Subcutaneous abdominal adipose tissue (tissue), 5 donors: ENCODE measurements around the gene ARSK.

ENCODE experiments used
- H3K27ac ChIP-seq: one replicate; pipeline ENCODE4 v1.7.0; 2013; ENCODE audit warnings: low read depth, mild to moderate bottlenecking, inconsistent platforms, low read length, moderate library complexity
- H3K27me3 ChIP-seq, 5 donors: one replicate each; pipeline ENCODE4 v1.7.0; 2013; ENCODE audit warnings: low read length in 5 of 5, inconsistent platforms in 1 of 5; ENCODE audit not compliant: control insufficient read depth in 5 of 5, insufficient read depth in 4 of 5
- H3K36me3 ChIP-seq, 5 donors: one replicate each; pipeline ENCODE4 v1.7.0; 2013; ENCODE audit warnings: low read length in 5 of 5; ENCODE audit not compliant: control insufficient read depth in 5 of 5, insufficient read depth in 5 of 5
- H3K4me1 ChIP-seq, 5 donors: one replicate each; pipeline ENCODE4 v1.7.0; 2013; ENCODE audit warnings: low read length in 5 of 5, mild to moderate bottlenecking in 3 of 5, moderate library complexity in 1 of 5; ENCODE audit not compliant: control insufficient read depth in 5 of 5, insufficient read depth in 5 of 5
- H3K4me3 ChIP-seq, 5 donors: one replicate each; pipeline ENCODE4 v1.7.0; 2013; ENCODE audit warnings: low read length in 5 of 5, low read depth in 1 of 5
- H3K9ac ChIP-seq, 5 donors: one replicate each; pipeline ENCODE4 v1.7.0; 2013; ENCODE audit warnings: low read length in 5 of 5, mild to moderate bottlenecking in 4 of 5, moderate library complexity in 3 of 5
- H3K9me3 ChIP-seq, 5 donors: one replicate each; pipeline ENCODE4 v1.7.0; 2013; ENCODE audit warnings: low read length in 5 of 5; ENCODE audit not compliant: control insufficient read depth in 5 of 5
- donor health status: healthy.
- donor health status: healthy.
- donor health status: healthy.
- donor health status: healthy.
- donor health status: healthy.

Gene ARSK

DNA sequence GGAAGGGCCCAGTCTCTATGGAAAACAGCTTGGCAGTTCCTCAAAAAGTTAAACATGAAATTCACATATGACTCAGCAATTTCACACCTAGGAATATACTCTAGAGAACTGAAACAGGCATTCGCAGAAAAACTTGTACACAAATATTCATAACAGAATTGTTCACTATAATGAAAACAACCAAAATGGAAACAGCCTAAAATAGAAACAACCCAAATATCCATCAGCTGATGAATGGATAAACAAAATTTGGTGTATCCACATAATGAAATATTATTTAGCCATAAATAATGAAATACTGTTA, 60.2 kb downstream of the ARSK start:
- Histone ChIP-seq H3K36me3 (no peaks in the 10 kb centered on the region), H3K27ac (no peak overlapping the region), H3K27me3 (peaks cover 0 to 5% (median 3%) of the 10 kb centered on the region in 5 donors), H3K9me3 (peaks cover 0 to 5% (median 3%) of the 10 kb centered on the region in 5 donors), H3K4me1 (peaks cover 0 to 11% (median 9%) of the 10 kb centered on the region in 5 donors), H3K9ac (no peak overlapping the region), H3K4me3 (no peak overlapping the region)

DNA sequence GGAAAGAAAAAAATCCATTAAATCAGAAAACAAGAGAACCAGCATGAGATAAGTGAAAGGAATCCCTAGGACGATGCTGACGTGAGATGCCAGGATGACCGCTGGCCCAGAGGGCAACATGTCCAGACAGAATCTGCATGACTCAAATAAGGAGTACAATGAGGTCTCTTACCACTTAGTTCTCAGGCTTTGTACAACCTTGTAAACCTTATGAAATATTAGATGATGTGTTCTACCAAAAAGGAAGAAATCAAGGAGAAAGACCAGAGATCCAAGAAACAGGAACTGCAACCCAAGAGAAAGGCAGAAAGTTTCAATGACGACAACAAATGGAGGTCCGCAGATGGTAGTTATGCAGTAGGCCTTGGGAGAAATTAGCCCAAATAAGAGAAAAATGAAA, 62.2 kb downstream of the ARSK start:
- H3K4me1 ChIP-seq: peaks cover 0 to 30% (median 21%) of the 10 kb centered on the region in 5 donors
- H3K9me3 ChIP-seq: peaks cover 0 to 5% (median 3%) of the 10 kb centered on the region in 5 donors
- no peak overlapping the region for H3K27ac ChIP-seq
- H3K27me3 ChIP-seq: peaks cover 0 to 6% (median 3%) of the 10 kb centered on the region in 5 donors
- no peak overlapping the region for H3K4me3 ChIP-seq
- H3K36me3 ChIP-seq: no peaks in the 10 kb centered on the region
- H3K9ac ChIP-seq: no peak overlapping the region

DNA sequence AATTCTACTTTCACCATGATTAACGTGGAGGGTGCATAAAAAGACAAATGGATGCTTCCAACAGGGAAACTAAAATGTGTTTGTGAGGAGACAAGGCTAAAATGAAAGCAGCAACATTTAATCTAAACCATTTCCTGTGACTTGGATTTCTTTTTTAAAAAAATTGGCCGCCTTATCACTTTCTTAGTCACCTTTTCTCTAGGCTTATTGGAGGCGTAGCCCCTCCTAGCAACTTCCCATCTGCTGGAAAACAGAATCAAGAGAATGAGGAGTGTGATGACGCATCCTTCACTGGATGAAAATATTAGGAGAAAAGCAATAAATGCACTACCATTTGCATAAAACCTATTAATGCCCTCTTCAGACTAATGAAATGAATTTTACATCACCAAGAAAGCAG, 64.2 kb downstream of the ARSK start:
- H3K4me3 ChIP-seq: peak overlapping the region in 1 of 5 donors; percentile 75
- peaks cover 0 to 40% (median 21%) of the 10 kb centered on the region in 5 donors for H3K4me1 ChIP-seq
- H3K27ac ChIP-seq: no peak overlapping the region
- no peaks in the 10 kb centered on the region for H3K36me3 ChIP-seq
- H3K9ac ChIP-seq: no peak overlapping the region
- H3K9me3 ChIP-seq: no peaks in the 10 kb centered on the region
- peaks cover 0 to 6% (median 3%) of the 10 kb centered on the region in 5 donors for H3K27me3 ChIP-seq

DNA sequence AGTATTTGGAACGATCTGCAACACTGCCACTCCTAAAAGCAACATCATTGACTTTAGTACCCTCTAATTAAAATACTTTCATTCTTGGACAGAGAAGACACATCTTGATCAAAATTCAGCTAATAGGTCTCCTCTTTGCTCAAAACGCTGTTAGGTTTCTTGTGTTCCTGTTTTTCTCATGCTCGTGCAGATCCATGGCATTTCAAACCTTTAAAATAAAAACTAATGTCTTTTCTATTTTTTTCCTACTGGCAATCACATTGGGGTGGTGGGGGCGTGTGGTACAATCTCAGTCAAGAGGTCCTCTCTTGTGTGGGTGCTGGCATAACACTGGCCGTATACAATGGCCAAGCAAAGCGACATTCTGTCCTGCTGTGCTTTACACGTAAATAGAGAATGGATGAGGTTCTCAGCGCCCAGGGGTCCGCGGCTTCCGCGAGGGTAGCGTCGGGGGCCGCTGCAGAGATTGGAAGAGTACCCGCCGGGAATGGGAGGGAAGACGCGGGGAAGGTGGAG, 64.7 kb downstream of the ARSK start:
- no peaks in the 10 kb centered on the region for H3K36me3 ChIP-seq
- H3K27me3 ChIP-seq: peaks cover 0 to 6% (median 3%) of the 10 kb centered on the region in 5 donors
- peak overlapping the region; percentile 56 to 75 (median 68) for H3K4me3 ChIP-seq
- H3K4me1 ChIP-seq: peaks cover 0 to 40% (median 21%) of the 10 kb centered on the region in 5 donors
- H3K9me3 ChIP-seq: no peaks in the 10 kb centered on the region
- no peak overlapping the region for H3K27ac ChIP-seq
- H3K9ac ChIP-seq: peak overlapping the region in 3 of 5 donors; percentile 2 to 37 (median 21)

DNA sequence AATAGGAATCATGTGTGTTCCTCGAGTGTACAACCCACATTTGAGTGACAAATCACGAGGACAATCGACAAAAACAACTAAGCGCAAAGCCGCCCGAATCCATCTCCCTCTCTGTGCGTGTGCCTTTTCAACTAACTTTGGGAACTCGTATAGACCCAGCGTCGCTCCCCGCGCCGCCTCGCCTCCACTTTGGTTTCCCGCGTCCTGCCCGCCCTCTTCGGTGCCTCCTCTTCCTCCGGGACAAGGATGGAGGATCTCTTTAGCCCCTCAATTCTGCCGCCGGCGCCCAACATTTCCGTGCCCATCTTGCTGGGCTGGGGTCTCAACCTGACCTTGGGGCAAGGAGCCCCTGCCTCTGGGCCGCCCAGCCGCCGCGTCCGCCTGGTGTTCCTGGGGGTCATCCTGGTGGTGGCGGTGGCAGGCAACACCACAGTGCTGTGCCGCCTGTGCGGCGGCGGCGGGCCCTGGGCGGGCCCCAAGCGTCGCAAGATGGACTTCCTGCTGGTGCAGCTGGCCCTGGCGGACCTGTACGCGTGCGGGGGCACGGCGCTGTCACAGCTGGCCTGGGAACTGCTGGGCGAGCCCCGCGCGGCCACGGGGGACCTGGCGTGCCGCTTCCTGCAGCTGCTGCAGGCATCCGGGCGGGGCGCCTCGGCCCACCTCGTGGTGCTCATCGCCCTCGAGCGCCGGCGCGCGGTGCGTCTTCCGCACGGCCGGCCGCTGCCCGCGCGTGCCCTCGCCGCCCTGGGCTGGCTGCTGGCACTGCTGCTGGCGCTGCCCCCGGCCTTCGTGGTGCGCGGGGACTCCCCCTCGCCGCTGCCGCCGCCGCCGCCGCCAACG, 65.3 kb downstream of the ARSK start, which contains the start of gene GPR150:
GPR150 (plus strand) TSS at position 58 of the 840 bp plus-strand sequence; CDS start at position 247, 189 bp downstream.
- no peak within 1 kb of the TSS for H3K27ac ChIP-seq
- peak within 1 kb of the TSS; percentile 56 to 75 (median 68) for H3K4me3 ChIP-seq
- peaks cover 0 to 40% (median 21%) of the 10 kb centered on the region in 5 donors for H3K4me1 ChIP-seq
- H3K36me3 ChIP-seq: no peaks in the 10 kb centered on the region
- H3K27me3 ChIP-seq: peaks cover 0 to 6% (median 3%) of the 10 kb centered on the region in 5 donors
- no peaks in the 10 kb centered on the region for H3K9me3 ChIP-seq
- peak within 1 kb of the TSS in 4 of 5 donors; percentile 2 to 66 (median 29) for H3K9ac ChIP-seq

DNA sequence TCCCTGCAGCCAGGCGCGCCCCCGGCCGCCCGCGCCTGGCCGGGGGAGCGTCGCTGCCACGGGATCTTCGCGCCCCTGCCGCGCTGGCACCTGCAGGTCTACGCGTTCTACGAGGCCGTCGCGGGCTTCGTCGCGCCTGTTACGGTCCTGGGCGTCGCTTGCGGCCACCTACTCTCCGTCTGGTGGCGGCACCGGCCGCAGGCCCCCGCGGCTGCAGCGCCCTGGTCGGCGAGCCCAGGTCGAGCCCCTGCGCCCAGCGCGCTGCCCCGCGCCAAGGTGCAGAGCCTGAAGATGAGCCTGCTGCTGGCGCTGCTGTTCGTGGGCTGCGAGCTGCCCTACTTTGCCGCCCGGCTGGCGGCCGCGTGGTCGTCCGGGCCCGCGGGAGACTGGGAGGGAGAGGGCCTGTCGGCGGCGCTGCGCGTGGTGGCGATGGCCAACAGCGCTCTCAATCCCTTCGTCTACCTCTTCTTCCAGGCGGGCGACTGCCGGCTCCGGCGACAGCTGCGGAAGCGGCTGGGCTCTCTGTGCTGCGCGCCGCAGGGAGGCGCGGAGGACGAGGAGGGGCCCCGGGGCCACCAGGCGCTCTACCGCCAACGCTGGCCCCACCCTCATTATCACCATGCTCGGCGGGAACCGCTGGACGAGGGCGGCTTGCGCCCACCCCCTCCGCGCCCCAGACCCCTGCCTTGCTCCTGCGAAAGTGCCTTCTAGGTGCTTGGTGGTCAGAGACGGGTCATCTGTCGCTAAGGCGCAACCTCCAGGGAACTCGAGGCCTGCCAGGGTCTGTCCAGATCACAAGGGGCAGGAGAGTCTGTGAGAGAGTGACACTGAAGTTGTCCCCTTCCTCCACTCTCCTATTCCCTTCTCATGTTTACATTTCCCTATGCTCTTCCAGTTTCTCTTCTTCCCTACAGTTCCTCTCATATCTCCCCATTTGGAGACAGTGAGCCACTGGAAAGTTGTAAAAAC, 66.3 kb downstream of the ARSK start:
- Histone ChIP-seq H3K4me3 (peak overlapping the region; percentile 17 to 75 (median 68)), H3K4me1 (peaks cover 0 to 40% (median 21%) of the 10 kb centered on the region in 5 donors), H3K27ac (no peak overlapping the region), H3K27me3 (peaks cover 0 to 6% (median 3%) of the 10 kb centered on the region in 5 donors), H3K9ac (peak overlapping the region in 1 of 5 donors; percentile 13), H3K9me3 (no peaks in the 10 kb centered on the region), H3K36me3 (no peaks in the 10 kb centered on the region)

DNA sequence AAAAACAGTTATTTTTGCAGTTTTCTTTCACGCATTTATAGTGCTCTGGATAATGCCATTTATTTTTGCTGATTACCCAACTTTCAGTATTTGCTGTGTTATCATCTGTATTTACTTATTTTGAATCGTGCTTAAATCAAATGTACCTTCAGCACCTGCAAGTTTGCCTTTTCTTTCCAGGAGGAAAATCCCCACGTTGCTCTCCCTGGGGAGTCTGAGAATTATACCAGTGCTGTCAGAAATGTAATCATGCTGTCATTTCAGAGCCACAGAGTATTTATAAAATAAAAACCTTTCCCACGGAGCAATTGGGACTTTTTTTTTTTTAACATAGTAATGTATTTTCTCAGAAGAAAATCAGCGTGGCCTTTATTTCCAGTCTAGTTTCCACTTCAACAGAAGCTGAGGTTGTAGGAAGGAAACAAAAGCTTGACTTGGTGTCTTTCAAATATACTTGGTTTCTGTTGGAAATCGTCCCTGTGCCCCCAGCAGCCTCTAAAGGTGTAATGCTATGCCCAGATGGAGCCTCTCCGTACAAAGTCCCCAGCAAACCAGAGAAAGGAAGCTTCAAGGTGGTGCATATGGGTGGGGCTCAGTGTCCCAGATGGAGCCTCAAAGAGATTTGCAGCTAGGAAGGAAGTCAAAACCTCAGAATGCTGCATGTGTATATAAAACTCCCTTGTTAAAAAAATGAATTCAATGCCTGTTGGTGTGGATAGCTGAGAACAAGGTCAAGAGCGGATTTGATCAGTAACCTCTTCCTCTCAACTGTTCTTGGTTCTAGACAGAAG, 67.1 kb downstream of the ARSK start:
- no peaks in the 10 kb centered on the region for H3K36me3 ChIP-seq
- no peak overlapping the region for H3K27ac ChIP-seq
- H3K27me3 ChIP-seq: peaks cover 0 to 6% (median 3%) of the 10 kb centered on the region in 5 donors
- peaks cover 0 to 40% (median 21%) of the 10 kb centered on the region in 5 donors for H3K4me1 ChIP-seq
- peak overlapping the region in 3 of 5 donors; percentile 68 to 75 (median 68) for H3K4me3 ChIP-seq
- no peaks in the 10 kb centered on the region for H3K9me3 ChIP-seq
- H3K9ac ChIP-seq: peak overlapping the region in 1 of 5 donors; percentile 13

DNA sequence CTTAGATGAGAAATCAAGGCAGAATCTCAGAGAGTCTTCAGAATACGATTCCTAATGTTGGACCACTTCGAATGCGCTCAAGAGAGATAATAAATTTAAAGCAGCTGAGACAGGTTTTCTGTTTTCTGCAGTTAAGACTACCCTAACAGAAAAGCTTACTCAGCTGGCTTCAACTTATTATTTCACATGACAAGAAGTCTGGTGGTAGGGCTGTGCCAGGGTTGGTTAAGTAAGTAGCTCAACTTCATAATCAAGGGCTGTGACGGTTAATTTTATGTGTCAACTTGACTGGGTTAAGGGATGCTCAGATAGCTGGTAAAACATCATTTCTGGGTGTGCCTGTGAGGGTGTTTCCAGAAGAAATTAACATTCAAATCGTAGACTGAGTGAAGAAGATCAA, 68.8 kb downstream of the ARSK start:
- H3K27me3 ChIP-seq: peaks cover 0 to 6% (median 3%) of the 10 kb centered on the region in 5 donors
- no peaks in the 10 kb centered on the region for H3K36me3 ChIP-seq
- H3K4me3 ChIP-seq: no peak overlapping the region
- H3K9ac ChIP-seq: no peak overlapping the region
- H3K27ac ChIP-seq: no peak overlapping the region
- no peaks in the 10 kb centered on the region for H3K9me3 ChIP-seq
- peaks cover 0 to 42% (median 21%) of the 10 kb centered on the region in 5 donors for H3K4me1 ChIP-seq

DNA sequence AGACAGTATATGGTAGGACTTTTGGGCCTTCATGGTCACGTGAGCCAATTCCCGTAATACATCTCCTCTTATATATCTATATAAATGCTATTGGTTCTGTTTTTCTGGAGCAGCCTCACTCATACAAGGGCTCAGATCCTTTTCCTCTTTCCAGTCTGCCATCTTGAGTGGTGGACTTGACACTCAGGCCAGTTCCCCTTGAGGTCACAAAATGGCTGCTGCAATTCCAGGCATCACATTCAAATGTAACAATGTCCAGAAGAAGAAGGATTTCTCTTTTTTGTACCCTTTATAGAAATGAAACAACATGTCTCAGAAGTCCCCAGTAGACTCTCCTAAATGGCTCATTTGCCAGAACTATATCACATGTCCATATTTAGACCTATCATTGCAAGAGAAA, 69.5 kb downstream of the ARSK start:
- Histone ChIP-seq H3K9ac (no peak overlapping the region), H3K4me3 (no peak overlapping the region), H3K4me1 (peaks cover 0 to 42% (median 20%) of the 10 kb centered on the region in 5 donors), H3K27me3 (peaks cover 0 to 6% (median 2%) of the 10 kb centered on the region in 5 donors), H3K27ac (no peak overlapping the region), H3K36me3 (no peaks in the 10 kb centered on the region), H3K9me3 (no peaks in the 10 kb centered on the region)
